KG1 (cell line): Measurements from ENCODE around the gene RTN4R.

Experiments
- DNase-seq: peaks from one replicate; lab custom pipeline; 2025; lab: John Stamatoyannopoulos, UW

RTN4R gene

GRCh38 chr22:20228939-20229272, 39.2 kb downstream of the RTN4R start:
- no peak for DNase-seq

GRCh38 chr22:20228055-20228938, 39.8 kb downstream of the RTN4R start:
- no peak for DNase-seq

- DNase-seq: no peak
Measured at GRCh38 chr22:20227363-20227762, 40.8 kb downstream of the RTN4R start.

GRCh38 chr22:20226760-20227350, 41.3 kb downstream of the RTN4R start:
- no peak for DNase-seq

- no peak for DNase-seq
Measured at GRCh38 chr22:20226077-20226716, 41.9 kb downstream of the RTN4R start.

- no peak for DNase-seq
Measured at GRCh38 chr22:20225693-20225966, 42.5 kb downstream of the RTN4R start.

- no peak for DNase-seq
Measured at GRCh38 chr22:20224917-20225692, 43.0 kb downstream of the RTN4R start.

- DNase-seq: no peak
Measured at GRCh38 chr22:20224256-20224626, 43.9 kb downstream of the RTN4R start.

GRCh38 chr22:20223421-20224255, 44.5 kb downstream of the RTN4R start:
- DNase-seq: no peak

GRCh38 chr22:20222764-20223420, 45.2 kb downstream of the RTN4R start:
- DNase-seq: no peak

GRCh38 chr22:20221421-20222340, 46.4 kb downstream of the RTN4R start:
- no peak for DNase-seq

GRCh38 chr22:20220629-20221026, 47.5 kb downstream of the RTN4R start:
- DNase-seq: no peak

GRCh38 chr22:20219667-20220628, 48.2 kb downstream of the RTN4R start:
- DNase-seq: no peak

GRCh38 chr22:20218987-20219386, 49.1 kb downstream of the RTN4R start:
- DNase-seq: no peak

- no peak for DNase-seq
Measured at GRCh38 chr22:20218326-20218872, 49.7 kb downstream of the RTN4R start.

GRCh38 chr22:20217563-20217962, 50.6 kb downstream of the RTN4R start:
- no peak for DNase-seq

GRCh38 chr22:20216863-20217499, 51.1 kb downstream of the RTN4R start:
- no peak for DNase-seq

GRCh38 chr22:20215742-20216141, 52.4 kb downstream of the RTN4R start:
- DNase-seq: no peak
